Kidney epithelial cell (primary cell): ENCODE results near the gene AGBL1. TPM values are rescaled to one million over a fixed set of nuclear protein-coding genes. Genes with fewer than 3 reads are reported as not detected.

Experiments used
- DNase-seq: peaks from one replicate; pipeline ENCODE4 v3.0.0-alpha.2; 2010; ENCODE audit warnings: low read depth
- H3K27me3 ChIP-seq: 2 replicates; pipeline ENCODE4 v1.6.0; 2011; ENCODE audit warnings: low read length; ENCODE audit not compliant: control insufficient read depth, insufficient read depth
- H3K36me3 ChIP-seq: 2 replicates; pipeline ENCODE4 v1.5.1; 2011; ENCODE audit warnings: low read length; ENCODE audit not compliant: control insufficient read depth, insufficient read depth
- H3K4me3 ChIP-seq: 2 replicates; pipeline ENCODE4 v1.5.1; 2011; ENCODE audit warnings: low read depth, mild to moderate bottlenecking, control low read depth, low read length
- total RNA-seq: library from RNA; depleted of rRNA; stranded (reverse); fragments of >200 nt; gene quantifications from 2 replicates; pipeline ENCODE4 v1.2.3, GENCODE V29; 2015
- TF ChIP-seq, protein P1 (sequence below): IDR thresholded peaks from 2 replicates; pipeline ENCODE4 v1.5.1; 2011; ENCODE audit warnings: mild to moderate bottlenecking, moderate library complexity, low read length, control low read depth, inconsistent platforms; ENCODE audit not compliant: insufficient read depth, poor library complexity, severe bottlenecking

AGBL1 gene
- total RNA-seq, 1 donor from 2014 or later, result not detected

DNA sequence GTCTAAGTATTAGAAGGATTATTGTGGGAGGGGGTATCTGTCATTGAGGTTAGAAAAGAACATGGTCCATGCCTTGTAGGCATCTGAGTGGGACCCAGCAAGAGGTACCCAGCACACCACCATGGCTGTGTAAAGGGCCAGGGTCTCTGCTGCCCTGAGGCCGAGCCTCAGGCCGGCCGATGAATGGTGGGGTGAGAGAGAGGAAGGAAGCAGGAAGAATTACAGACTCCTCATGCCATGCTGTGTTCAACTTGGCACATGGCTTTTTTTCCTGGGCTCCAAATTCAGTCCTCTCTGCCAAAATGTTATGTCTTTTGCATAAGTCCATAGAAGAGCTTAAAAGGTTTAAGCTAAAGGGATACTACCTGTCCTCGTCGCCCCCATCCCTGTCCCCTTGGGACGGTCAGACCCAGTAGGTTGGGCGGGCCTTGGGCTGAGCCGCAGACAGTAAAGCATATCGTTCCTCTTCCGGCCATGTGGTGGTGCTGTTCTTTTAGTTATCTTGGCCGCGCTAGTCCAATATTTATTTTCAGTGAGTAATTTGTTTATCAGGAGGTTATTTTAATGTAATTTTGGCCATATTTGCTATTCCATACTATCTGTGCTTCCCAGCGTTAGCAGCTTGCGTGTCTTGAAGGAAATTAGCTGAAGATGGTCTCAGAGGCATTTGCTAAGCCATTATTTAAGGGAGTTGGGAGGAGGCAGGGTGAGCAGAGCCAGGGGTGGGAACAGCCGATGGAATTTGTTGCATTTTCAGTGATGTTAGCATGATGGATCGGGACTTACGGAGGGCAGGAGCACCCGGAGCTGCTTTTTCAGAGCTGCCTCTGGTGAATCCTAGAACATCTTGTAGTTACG, 152.4 kb downstream of the AGBL1 start:
- no peak for DNase-seq
- no peaks in the 10 kb centered on the region for H3K36me3 ChIP-seq
- H3K27me3 ChIP-seq, result no peaks in the 10 kb centered on the region
- TF ChIP-seq, protein P1, sequence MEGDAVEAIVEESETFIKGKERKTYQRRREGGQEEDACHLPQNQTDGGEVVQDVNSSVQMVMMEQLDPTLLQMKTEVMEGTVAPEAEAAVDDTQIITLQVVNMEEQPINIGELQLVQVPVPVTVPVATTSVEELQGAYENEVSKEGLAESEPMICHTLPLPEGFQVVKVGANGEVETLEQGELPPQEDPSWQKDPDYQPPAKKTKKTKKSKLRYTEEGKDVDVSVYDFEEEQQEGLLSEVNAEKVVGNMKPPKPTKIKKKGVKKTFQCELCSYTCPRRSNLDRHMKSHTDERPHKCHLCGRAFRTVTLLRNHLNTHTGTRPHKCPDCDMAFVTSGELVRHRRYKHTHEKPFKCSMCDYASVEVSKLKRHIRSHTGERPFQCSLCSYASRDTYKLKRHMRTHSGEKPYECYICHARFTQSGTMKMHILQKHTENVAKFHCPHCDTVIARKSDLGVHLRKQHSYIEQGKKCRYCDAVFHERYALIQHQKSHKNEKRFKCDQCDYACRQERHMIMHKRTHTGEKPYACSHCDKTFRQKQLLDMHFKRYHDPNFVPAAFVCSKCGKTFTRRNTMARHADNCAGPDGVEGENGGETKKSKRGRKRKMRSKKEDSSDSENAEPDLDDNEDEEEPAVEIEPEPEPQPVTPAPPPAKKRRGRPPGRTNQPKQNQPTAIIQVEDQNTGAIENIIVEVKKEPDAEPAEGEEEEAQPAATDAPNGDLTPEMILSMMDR, result peak; percentile 50
- no peak overlapping the region for H3K4me3 ChIP-seq

DNA sequence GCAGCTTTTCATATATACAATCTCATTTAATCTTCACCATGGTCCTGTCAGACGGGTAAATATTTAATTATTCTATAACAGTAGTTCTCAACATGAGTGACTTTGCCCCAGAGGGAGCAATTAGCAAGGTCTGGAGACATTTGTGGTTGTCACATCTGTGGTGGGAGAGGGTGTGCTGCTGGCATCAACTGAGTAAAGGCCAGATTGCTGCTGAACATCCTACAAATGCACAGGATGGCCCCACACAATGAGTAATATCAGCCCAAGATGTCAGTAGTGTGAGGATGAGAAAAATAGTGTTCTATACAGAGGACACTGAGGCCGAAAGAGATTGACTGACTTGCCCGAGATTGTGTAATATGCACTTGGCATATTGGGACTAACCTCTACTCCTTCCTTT, 156.0 kb downstream of the AGBL1 start:
- H3K36me3 ChIP-seq, result no peaks in the 10 kb centered on the region
- TF ChIP-seq, protein P1, result no peak
- H3K4me3 ChIP-seq, result no peak overlapping the region
- no peaks in the 10 kb centered on the region for H3K27me3 ChIP-seq
- DNase-seq, result no peak

DNA sequence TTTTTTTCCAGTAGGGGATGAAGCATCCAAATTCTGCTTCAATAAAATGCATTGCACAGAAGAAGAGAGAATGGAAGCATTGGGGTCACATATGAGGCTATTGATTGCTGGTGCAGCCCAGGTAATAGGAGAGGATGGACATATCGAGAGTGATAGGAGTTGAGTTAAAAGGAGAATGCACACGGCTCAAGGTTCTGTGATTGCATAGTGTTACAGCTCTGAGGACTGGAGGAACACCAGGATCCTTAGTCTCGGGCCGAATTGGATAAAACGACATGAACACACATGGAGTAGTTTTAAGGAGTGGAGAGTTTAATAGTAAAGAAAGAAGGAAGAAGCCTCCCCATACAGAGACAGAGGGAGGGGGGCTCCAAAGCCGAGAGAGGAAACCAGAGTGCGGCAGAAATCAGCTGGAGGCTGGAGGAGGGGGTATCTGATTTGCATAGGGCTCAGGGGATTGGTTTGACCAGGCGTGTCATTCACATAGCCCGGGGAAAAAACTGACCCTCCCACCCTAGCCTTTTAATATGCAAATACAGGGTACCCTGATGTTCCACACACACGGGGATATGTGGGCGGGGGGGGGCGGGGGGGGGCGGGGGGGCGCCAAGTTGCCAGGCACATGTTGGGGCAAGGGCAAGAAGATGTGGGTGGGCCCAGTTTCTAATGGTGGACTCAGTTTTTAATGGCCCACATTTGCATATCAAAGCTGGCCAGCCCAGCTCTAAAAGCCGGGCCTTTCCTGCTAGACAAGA, 156.9 kb downstream of the AGBL1 start:
- Histone ChIP-seq H3K27me3 (no peaks in the 10 kb centered on the region), H3K4me3 (no peak overlapping the region), H3K36me3 (no peaks in the 10 kb centered on the region)
- TF ChIP-seq, protein P1, result no peak
- DNase-seq, result no peak

DNA sequence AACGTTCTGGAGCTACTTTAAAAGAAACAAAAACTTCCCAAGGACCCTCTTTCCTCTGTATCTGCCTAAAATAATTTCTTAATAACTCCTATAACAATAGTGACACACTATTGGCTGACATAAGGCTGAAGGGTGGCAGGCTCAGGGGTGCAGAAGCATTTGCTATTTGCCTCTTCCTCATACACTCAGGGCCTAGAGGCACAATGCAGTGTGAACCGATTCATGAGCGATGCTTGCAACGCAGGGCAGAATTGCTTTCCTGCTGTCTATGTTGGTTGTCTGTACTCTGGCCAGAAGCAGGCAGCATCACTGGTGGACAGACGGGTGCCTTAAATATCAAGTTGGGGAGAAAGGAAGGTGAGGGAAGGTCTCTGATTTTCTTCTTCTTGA, 157.4 kb downstream of the AGBL1 start:
- no peaks in the 10 kb centered on the region for H3K27me3 ChIP-seq

DNA sequence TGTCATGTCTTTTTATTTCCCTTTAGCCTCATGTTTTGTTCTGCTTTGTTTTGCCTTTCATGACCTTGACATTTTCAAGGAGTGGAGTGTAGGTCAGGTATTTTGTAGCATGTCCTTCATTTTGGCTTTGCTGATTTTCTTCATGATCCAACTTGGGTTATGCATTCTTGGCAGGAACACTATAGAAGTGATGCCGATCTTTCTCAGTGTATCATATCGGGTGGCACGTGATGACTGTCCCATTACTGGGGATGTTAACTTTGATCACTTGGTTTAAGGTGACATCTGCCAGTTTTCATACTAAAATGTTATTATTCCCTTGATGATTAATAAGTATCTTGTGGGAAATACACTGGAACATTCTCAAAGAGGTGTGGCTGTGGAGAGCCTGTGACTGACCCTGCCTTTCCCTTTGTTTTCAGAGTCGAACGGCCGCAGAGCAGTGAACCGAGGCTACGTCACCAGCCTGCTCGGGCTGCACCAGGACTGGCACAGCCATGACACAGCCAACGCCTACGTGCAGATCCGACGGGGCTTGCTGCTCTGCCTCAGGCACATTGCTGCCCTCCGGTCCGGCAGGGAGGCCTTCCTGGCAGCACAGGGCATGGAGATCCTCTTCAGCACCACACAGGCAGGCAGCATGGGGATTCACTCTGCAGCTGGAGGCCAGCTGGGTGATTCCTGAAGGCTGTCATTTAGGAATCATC, 167.7 kb downstream of the AGBL1 start:
- no peak overlapping the region for H3K4me3 ChIP-seq
- DNase-seq, result no peak
- H3K27me3 ChIP-seq, result no peaks in the 10 kb centered on the region
- H3K36me3 ChIP-seq, result no peaks in the 10 kb centered on the region
- TF ChIP-seq, protein P1, result no peak

More for the DNA sequence above, 157.4 kb downstream of the AGBL1 start:
- no peaks in the 10 kb centered on the region for H3K36me3 ChIP-seq
- DNase-seq, result no peak
- H3K4me3 ChIP-seq, result no peak overlapping the region
- TF ChIP-seq, protein P1, result no peak
